ENCODE data around the gene STAG1. TPM values are rescaled to one million over a fixed set of nuclear protein-coding genes. Genes with fewer than 3 reads are reported as not detected.

STAG1 gene
- total RNA-seq, 6 experiments from 2014 or later = 33.7 to 45.3 (median 43.8) TPM

DNA sequence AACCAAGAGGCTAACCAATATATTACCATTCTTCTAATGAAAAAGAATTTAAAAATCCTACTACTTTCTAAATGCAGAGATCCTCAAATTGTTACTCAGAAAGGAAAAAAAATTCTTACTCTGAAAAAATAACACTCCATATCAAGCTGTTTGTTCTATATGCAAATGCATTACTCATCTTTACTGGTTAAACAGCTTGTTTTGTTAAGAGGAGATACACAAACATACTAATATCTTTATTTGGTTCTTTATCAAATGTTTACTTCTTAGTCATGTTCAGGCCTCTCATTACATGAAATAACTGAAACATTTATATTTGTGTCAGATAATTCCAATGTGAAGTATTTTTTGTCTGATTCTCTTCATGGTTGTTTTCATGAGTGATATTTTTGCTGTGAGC lies 355.3 kb downstream of the STAG1 start:
- H3K4me1 Mint-ChIP-seq (ENCODE audit: low read depth) = peaks cover 13% of the 10 kb centered on the region
- H3K27ac Mint-ChIP-seq = peak overlapping the region; percentile 51
- TF ChIP-seq, protein P1, sequence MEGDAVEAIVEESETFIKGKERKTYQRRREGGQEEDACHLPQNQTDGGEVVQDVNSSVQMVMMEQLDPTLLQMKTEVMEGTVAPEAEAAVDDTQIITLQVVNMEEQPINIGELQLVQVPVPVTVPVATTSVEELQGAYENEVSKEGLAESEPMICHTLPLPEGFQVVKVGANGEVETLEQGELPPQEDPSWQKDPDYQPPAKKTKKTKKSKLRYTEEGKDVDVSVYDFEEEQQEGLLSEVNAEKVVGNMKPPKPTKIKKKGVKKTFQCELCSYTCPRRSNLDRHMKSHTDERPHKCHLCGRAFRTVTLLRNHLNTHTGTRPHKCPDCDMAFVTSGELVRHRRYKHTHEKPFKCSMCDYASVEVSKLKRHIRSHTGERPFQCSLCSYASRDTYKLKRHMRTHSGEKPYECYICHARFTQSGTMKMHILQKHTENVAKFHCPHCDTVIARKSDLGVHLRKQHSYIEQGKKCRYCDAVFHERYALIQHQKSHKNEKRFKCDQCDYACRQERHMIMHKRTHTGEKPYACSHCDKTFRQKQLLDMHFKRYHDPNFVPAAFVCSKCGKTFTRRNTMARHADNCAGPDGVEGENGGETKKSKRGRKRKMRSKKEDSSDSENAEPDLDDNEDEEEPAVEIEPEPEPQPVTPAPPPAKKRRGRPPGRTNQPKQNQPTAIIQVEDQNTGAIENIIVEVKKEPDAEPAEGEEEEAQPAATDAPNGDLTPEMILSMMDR (IDR thresholded peaks at IDR 0.05) = no peak
- no peaks in the 10 kb centered on the region for H3K36me3 Mint-ChIP-seq (ENCODE audit: low read depth)
- DNase-seq = peak; percentile 11
- peaks cover 2% of the 10 kb centered on the region; the same call in 1 of the 2 replicates for H3K27me3 Mint-ChIP-seq (ENCODE audit: insufficient read depth)
- no peak overlapping the region for H3K4me3 Mint-ChIP-seq
- no peaks in the 10 kb centered on the region for H3K9me3 Mint-ChIP-seq

DNA sequence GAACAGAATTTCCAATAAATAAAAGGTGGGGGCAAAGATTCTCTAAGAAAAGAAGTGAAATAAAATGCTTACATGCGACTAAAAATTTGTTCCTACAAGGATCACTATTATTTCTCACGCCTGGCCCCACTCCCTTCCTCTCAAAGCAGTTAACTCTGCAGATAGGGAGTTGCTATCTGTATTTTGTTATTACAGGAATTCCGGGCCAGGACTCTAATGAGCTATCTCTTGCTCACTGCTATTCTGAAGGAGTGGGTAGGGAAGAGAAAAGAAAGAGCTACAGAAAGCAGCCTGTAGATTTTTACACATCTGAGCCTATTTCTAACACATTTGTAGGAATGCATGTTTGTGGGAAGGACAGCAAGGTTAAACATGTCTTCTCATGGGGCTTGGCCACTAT lies 361.6 kb downstream of the STAG1 start:
- no peaks in the 10 kb centered on the region for H3K4me1 Mint-ChIP-seq (ENCODE audit: low read depth)
- H3K4me3 Mint-ChIP-seq = no peak overlapping the region
- no peaks in the 10 kb centered on the region for H3K36me3 Mint-ChIP-seq (ENCODE audit: low read depth)
- no peak for DNase-seq
- peaks cover 3% of the 10 kb centered on the region; the same call in 1 of the 2 replicates for H3K27me3 Mint-ChIP-seq (ENCODE audit: insufficient read depth)
- no peak overlapping the region for H3K27ac Mint-ChIP-seq
- TF ChIP-seq, protein P1 (IDR thresholded peaks at IDR 0.05) = no peak
- H3K9me3 Mint-ChIP-seq = no peaks in the 10 kb centered on the region

DNA sequence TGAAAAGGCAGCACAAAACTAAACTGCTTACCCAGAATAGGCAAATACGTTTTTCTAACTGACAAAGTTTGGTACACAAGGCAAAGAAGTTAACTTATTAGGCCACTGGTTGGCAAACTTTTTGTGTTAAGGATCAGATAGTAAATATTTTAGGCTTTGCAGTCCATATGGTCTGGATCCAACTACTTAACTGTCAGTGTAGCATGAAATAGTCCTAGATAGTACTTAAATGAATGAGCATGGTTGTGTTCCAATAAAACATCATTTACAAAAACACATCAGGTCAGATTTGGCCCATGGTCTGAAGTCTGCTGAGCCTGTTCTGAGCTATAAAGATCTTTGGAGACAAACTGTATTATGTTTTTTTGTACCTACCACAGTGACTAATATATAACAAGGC lies 365.1 kb downstream of the STAG1 start:
- no peak for DNase-seq
- H3K27me3 Mint-ChIP-seq (ENCODE audit: insufficient read depth) = peaks cover 1% of the 10 kb centered on the region; the same call in 1 of the 2 replicates
- no peaks in the 10 kb centered on the region for H3K4me1 Mint-ChIP-seq (ENCODE audit: low read depth)
- H3K9me3 Mint-ChIP-seq = no peaks in the 10 kb centered on the region
- TF ChIP-seq, protein P1 (IDR thresholded peaks at IDR 0.05) = no peak
- H3K4me3 Mint-ChIP-seq = no peak overlapping the region
- no peaks in the 10 kb centered on the region for H3K36me3 Mint-ChIP-seq (ENCODE audit: low read depth)
- no peak overlapping the region for H3K27ac Mint-ChIP-seq

DNA sequence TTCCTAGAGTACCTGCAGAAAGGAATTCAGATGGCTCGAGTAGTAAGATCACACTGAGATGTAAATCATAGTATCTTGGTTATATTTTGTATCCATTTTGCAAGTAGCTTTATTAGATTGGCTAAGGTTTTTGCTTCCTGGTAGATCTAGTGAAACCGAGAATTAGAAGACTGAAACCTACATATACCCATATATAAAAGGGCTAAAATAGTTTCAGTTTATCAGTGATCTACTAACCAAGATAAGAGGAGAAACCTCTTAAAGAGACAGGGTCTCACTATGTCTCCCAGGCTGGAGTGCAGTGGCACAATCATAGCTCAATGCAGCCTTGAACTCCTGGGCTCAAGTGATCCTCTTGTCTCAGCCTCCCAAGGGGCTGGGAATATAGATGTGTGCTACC lies 366.7 kb downstream of the STAG1 start:
- Mint-ChIP-seq H3K9me3 (no peaks in the 10 kb centered on the region), H3K27me3 (ENCODE audit: insufficient read depth) (peaks cover 1% of the 10 kb centered on the region), H3K36me3 (ENCODE audit: low read depth) (peaks cover 2% of the 10 kb centered on the region; the same call in 1 of the 2 replicates), H3K4me1 (ENCODE audit: low read depth) (peaks cover 12% of the 10 kb centered on the region), H3K4me3 (no peak overlapping the region), H3K27ac (no peak overlapping the region)
- TF ChIP-seq, protein P1 (IDR thresholded peaks at IDR 0.05) = no peak
- DNase-seq = no peak

DNA sequence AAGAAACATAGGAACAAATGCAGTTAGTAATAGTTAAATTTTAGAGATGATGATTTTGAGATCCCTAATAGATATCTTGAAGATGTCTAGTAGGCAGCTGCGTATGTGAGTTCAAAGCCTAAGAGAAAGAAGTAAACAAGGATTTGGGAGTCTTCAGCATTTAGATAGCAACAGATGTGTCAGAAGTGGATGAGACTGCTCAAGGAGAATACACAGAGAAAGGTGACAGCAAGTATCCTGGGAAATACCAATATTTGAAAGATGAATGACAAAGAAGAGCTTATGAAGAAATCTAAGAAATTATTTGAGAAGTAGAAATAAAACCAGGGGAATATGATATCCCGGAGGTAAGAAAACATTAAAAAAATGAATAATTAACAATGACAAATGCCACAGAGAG lies 371.1 kb downstream of the STAG1 start:
- no peak for DNase-seq
- H3K27me3 Mint-ChIP-seq (ENCODE audit: insufficient read depth) = no peaks in the 10 kb centered on the region; the same call in 1 of the 2 replicates
- TF ChIP-seq, protein P1 (IDR thresholded peaks at IDR 0.05) = no peak
- peaks cover 5% of the 10 kb centered on the region; the same call in 1 of the 2 replicates for H3K36me3 Mint-ChIP-seq (ENCODE audit: low read depth)
- H3K27ac Mint-ChIP-seq = peak overlapping the region; percentile 52; the same call in 1 of the 2 replicates
- H3K4me3 Mint-ChIP-seq = no peak overlapping the region
- peaks cover 20% of the 10 kb centered on the region for H3K4me1 Mint-ChIP-seq (ENCODE audit: low read depth)
- H3K9me3 Mint-ChIP-seq = no peaks in the 10 kb centered on the region

Measured in HFFc6 (cell line).